NCI-H345 treated with DMSO at 0.1 percent for 48 hours (cell line): Measurements from ENCODE around the gene MYBBP1A.

Source experiments
- DNase-seq: peaks from one replicate; lab custom pipeline; 2025; ENCODE audit not compliant: unreplicated experiment; lab: John Stamatoyannopoulos, UW

The MYBBP1A gene

DNA sequence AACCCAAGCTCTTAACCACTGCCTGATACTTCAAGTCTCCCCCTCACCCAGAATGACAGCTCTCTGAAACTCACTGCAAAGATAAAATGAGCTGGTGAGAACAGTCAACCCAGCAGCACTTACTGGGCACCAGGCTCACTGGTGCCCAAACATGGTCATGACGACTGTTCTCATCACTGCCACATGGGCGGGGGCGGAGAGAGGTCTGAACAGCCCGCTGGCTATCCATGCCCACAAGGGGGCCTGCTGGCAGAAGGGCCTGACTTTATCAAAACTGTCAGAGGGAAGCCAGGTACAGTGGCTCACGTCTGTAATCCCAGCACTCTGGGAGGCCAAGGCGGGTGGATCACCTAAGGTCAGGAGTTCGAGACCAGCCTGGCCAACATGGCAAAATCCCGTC, 4.0 kb downstream of the MYBBP1A start:
- DNase-seq: no peak

DNA sequence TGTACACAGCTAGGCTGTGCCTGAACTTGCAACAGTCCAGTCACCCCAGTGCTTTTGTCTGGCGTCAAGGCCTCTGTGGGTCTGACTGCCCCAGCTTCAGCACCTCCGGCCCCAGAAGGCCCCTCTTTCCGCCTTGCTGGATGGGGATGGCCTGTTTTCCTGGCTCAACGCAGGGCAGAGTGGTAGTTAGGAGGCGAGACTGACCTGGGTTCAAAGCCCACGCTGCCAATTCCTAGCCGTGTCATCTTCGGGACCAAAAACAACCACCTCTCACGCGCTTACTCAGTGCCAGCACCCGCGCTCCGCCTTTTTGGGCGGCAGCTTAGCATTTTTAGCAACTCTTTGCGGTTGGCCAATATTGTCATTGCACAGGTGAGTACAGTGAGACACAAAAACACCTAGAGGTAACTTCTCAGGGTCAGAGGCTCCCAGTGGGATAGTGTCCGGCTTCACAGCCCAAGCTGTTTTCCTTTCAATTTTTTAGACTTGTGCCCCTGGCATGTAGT, 4.6 kb downstream of the MYBBP1A start:
- DNase-seq: no peak

DNA sequence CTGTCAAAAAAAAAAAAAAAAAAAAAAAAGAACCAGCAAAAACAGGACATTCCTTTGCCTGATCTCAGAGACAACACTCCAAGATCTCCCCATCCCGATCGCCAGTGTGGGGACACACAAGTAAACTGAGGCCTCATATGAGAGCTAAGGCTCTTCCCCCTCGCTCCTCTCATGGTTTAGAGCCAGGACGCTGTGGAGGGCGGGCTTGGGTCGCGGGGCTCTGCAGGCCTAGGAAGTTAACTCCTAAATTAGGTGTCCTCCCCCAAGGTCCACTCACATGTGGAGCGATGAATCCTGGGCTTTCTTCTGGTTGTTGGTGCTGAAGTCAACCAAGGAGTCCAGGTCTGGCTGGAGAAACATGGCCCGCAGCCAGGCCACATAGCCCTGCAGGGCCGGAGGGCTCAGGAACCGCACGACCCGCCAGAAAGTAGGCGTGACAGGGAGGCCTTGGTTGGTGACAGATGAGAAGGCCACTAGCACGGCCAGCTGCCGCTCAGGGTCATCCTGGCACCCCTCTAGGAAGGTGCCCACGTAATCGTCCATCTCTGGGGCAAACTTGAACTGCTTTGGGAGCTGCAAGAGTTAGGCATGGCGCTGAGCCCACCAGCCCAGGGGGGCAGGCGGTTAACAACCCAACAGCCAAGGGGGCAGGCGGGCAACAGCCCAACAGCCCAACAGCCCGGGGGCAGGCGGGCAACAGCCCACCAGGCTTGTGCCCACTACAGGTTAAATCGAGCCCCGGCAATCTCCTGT, 5.2 kb downstream of the MYBBP1A start:
- no peak for DNase-seq

DNA sequence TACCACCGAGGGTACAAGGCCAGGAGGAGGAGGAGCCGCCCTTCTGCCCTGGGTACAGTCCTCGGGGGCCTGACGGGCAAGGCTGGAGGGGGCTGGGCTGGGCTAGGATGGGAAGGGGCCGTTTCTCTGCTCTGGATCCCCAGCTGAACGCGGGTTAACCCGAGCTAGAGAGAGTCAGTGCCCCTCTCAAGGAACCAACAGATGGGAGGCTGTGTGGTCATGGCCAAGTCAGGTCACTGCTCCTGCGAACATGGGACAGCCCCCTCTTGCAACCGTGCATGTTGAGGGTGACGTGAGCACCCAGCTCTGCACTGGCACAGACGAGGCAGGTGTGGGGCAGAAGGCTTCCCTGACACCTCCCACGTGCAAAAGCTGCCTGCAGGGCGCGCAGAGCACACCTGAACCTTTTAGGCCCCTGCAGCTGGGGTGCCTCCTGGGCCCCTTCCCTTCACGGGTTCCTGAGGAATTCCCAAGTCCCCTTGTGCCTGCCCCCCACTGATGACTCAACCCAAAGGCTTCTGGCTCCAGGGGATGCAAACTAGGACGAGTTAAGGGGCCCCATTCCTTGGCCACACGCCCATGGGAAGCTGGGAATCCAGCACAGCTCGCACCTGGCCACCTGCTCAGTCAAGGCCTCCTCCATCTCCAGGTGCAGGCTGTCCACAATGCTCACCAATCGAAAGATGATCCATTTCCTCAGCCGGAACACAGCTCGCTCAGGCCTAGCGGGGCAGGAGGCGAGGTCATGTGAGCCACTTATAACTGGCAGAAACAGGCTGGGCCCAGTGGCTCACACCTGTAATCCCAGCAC, 6.3 kb downstream of the MYBBP1A start:
- DNase-seq: no peak

DNA sequence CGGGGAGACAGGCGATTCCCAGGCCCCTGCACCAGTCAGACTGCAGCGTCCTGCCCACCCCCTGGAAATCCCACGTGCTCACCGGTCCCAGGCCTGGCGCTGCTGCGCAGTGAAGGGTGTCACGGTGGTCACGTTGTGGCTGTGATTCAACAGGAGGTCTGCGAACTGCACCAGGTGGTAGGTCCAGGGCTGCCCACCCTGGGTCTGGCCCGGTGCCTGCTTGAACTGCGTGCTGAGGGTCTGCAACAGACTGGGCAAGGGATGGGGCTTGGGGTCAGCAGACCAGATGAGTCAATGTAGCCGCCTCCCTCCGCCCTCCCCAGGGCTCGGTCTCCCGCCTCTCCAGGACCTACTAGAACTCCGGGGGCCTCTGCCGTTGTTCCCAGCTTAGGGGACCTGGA, 7.1 kb downstream of the MYBBP1A start:
- DNase-seq: no peak

DNA sequence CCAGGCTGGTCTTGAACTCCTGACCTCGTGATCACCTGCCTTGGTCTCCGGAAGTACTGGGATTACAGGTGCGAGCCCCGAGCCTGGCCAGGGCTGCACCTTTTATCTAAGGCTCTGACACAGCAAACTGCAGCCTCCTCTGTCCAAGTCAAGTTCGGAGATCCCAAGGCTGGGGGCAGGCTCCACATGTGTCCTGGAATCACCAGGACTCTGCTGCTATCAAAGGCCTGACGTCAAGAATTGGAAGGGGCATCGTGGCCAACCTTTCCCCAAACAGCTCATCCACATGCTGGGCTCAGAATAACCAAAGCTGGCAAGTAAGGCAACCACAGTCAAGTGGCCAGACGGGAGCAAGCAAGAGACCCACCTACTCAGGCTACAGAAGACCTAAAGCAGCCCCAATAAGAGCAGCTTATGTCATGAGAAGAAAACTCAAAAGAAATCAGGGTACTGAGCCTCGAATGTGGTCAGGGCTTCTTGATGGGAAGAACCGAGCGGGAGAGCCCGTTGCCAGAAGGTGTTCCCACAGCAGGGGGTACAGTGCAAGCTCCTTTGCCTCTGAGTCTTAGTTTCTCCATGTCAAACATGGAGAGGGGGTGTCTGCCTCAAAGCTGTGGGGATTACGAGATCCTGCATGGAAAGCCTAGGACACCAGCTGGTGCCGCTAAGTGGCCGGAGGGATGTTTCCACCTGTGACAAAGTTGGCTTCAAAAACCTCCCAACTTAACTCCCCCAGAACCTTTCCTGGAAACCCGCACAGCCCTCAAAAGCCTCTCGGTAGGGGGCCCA, 7.9 kb downstream of the MYBBP1A start:
- DNase-seq: no peak

DNA sequence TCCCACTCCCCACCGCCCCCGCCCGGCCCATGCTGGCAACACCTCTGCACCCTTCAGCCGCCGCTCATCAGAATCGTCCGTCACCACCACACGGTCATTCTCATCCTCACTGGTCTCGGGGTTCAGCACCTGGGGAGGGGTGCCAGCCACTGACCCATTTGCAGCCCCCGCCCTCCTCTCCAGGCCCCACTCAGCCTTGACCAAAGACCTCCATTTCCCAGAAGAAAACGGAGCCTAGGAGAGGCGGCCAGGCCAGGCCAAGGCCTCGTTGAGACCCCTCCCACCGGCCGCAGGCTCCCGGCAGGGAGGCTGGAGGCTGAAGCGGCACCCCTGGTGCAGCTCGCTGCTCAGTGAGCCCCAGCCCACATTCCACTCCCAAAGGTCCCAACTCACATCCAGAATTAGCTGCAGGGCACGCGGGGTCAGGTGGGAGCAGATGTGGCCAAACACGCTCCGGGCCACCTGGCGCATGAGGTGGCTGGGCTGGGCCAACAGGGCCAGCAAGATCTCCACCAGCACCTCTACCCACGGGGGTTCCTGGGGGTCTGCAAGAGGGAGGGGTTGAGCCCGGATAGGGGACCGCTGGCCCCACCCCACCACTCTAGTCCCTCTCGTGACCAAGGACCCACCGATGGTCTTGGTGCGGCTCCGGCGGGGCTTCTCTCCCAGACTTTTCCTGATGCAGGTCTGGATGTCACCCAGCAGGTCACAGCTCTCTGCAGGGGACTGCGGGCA, 9.8 kb downstream of the MYBBP1A start:
- no peak for DNase-seq

DNA sequence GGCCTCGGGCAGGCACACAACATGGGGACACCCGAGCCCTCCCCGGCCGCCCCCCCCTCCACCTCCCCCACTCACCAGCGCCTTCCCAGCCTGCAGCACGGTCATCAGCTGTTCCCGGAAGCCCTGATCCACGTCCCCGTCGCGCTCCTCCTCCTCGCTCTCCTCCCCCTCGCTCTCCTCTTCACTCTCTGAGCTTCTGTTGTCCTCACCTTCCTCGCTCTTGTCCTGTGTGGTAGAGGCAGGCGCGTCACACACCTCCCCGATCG, 10.3 kb downstream of the MYBBP1A start:
- no peak for DNase-seq

DNA sequence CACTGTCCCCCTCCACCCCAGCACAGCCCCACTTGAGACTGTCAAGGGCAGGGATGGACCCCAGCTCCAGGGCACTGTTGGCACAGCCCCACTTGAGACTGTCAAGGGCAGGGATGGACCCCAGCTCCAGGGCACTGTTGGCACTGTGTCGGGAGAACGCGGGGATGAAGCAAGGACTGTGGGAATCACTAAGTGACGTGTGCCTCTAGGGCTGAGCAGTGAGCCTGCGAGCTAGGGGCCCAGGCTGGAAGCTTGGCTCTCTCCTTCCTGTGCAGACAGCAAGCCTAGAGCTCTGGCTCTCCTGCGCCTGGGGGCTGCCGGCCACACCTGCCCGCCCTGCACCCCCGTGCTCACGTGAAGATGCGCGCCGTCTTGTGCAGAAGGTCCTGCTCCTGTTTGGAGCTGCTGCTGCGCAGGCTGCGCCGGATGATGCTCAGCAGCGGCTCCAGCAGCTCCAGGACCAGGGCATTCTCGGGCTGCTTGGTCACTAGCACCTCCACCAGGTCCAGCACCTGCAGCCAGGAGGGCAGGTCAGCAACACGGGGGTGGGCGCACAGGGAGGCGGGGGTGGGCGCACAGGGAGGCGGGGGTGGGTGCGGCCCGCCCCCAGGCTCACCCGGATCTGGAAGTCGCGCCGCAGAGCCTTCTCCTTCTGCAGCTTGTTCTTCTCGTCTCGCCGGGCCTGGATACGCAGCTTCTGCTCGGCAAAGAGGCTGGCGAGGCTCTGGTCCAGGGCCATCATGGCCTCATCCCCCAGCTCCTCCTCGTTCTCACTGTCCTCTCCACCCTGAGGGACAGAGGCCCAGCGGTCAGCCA, 10.8 kb downstream of the MYBBP1A start:
- DNase-seq: no peak

DNA sequence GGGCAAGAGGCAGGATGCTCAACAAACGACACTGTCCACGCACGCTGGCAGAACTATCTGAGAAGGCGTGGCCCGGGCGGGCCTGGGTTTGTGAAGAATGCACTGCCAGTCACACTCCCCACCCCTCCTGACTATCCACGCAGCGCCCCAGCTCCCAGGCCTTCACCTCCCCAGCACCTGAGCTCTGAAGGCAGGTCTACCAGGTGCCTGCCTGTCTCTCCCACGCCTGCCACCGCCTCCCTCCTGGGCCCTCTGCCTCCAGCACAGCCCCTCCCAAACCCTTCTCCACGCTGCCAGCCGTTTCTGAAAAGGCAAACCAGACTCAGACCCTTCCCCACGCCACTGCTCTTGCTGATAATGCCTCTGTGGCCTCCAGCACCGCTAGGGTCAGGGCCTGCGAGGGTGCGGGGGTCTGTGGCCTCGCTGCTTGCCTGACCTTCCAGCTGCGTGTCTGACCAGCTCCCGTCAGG, 11.6 kb downstream of the MYBBP1A start:
- DNase-seq: no peak

DNA sequence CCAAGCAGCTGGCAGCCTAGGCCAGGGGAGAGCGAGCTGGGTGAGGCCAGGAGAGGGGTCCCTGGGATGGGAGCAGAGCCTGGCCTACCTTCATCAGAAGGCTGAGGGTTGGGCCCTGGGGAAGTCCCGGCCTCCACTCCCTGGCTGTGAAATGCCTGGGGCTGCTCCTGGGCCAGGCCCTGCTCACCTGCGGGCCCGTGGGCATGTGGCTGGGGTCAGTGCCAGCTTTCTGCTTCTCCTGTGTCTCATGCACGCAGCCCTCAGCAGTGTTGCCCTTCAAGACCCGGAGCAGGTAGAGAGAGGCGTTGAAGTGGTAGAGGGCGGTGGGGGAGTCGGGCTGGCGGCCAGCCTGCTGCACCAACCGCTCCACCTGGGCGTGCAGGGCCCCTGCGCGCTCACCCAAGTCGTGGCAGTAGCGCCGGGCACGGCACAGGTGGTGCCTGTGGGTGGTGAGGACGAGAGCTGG, 12.4 kb downstream of the MYBBP1A start:
- no peak for DNase-seq

DNA sequence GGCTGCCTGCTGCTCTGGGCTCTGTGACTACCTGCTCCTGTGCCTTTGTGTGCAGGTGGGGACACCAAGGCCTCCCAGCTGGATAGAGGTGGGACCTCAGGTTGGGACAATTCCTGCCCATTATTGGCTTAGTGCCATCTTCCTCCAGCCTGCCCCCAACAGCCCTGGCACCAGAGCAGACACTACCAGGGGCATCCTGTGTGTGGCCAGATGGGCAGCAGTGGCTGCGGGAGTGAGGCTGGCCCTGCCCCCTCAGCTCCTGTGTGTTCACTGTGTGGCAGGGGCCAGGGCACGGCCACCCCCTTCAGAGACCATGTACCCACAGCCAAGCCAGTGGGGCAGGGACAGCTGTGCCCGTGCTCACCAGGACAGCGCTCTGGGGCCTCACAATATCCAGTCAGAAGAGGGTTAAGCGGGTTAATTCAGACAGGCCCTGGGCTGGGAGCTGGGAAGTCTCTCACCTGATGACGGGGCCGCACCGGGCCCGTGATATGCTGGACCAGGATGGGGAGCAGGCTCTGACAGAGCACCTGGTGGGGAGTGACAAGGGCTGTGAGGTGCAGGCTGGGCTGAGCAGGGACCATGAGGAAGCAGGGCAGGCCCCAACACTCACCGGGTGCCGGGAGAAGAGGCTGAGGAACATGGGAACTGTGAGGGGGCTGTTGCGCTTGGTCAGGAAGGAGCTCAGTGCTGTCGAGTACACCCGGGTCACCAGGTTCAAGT, 13.0 kb downstream of the MYBBP1A start:
- DNase-seq: no peak

DNA sequence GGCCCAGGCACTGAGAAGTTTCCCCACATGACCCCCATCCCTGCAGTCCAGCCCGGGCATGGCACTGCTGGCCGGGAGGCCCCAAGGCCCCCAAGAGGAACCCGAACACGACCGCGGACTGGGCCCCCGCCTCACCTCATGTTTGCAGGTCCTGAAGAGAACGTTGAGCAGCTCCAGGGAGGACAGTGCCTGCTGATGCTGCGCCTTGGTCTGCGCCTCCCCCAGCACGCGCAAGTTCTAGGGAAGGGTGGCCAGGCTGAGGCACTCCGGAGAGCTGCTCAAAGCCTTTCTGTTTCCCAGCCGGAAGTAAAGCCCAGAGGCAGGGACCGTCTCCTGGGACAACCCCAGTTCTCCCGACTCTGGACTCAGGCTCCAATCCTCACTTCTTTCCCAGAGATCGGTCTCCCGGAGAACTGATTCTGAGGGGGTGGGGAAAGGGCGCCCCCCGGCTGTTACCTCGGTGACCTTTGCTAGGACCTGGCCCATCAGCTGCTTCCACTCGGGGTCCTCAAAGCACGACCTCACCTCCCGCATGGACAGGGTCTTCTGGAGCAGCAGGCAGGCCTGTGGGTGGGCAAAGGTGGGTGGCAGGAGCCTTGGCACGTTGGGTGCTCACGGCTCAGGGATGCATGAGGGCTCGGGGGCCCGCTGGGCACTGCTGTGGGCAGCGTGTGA, 13.7 kb downstream of the MYBBP1A start:
- DNase-seq: no peak

DNA sequence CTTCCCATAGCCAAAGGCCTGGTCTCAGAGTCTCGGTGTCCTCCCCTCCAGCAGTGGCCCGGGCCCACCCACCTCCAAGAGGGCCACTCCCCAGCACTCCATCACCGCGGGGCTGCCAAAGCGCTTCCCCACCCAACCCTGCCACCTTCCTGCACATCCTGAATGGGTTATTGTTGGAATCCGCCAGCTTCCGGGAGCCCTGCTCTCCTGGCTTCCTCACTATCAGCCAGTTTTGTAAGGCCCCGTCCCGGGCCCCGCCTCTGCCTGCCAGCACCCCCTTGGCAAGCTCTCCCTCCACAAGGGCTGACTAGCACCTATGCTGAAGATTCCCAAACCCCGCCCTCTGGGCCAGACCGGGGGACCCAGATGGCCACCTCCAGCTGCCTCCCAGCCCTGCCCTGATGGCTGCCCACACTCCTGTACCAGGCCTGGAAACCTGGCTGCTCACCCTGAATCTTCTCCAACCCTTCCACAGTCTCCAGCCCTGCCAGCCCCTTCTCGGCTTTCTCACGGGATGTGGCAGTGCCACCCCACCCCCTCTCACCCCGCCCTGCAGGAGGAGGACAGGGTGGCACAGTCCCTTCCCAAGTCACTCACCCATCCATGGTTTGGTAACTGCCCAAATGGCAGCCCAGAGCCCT, 14.4 kb downstream of the MYBBP1A start:
- no peak for DNase-seq

DNA sequence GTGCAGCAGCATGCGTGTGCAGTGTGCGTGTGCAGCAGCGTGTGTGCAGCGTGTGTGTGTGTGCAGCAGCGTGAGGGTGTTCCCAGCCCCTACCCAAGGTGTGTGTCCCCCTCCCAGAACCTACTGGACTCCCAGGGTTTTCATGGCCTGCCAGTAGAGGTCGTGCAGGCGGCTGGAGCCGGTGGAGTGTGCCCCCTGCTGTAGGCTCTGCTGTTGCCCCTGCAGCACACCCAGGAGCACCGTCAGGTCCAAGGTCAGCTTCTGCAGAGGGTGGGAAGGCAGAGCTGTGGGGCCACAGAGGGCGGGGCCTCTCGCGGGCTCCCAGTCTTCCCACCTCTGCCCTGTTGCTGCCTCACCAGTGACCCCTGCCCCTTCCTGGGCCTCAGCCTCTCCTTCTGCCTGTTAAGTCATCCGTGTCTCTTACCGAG, 14.9 kb downstream of the MYBBP1A start:
- no peak for DNase-seq

DNA sequence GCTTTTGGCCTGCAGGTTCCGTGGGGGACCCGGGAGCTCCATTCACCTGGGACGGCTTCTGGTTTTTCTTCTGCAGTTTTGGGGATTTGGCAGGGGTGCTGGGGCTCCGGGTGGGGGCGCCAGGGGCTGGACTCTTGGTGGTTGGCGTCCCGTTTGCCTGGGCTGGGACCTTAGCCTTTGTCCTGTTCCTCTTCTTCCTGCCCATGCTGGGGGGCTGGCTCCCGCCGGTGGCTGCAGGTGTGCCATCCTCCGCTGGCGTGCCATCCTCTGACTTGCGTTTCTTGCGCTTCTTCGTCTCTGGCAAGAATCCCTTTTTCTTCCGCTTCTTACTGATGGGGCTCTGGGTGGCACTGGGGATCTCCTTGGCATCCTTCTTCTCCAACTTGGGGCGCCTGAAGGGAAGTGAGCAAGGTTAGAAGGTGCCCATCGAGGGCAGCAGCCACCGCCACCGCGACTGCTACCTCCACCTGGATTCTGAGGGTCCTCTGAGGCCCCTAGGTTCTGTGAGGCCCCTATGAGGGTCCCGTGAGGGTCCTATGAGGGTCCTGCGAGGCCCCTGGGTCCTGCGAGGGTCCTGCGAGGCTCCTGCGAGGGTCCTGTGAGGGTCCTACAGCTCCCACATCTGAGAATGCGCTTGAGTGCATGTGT, 15.5 kb downstream of the MYBBP1A start:
- no peak for DNase-seq

DNA sequence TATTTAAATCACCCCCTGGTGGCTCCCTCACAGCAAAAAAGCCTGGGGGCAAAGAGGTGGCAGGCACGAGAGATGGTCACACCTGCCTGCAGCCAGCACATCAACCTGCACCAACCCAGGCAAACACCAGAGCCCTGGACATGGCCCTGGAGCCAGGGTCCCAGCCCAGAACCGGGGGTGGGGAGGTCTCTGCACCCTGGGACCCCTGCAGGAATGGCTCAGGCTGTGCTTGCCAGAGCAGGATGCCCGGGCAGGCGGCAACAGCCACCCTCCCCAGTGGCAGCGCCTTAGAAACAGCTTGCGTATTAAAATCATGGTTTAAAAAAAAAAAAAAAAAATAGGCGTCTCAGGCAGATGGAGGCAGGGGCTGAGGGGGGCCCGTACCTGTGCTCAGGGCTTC, 16.2 kb downstream of the MYBBP1A start:
- DNase-seq: no peak
